ENCODE measurements around the gene CCNB2.

CCNB2 gene

DNA sequence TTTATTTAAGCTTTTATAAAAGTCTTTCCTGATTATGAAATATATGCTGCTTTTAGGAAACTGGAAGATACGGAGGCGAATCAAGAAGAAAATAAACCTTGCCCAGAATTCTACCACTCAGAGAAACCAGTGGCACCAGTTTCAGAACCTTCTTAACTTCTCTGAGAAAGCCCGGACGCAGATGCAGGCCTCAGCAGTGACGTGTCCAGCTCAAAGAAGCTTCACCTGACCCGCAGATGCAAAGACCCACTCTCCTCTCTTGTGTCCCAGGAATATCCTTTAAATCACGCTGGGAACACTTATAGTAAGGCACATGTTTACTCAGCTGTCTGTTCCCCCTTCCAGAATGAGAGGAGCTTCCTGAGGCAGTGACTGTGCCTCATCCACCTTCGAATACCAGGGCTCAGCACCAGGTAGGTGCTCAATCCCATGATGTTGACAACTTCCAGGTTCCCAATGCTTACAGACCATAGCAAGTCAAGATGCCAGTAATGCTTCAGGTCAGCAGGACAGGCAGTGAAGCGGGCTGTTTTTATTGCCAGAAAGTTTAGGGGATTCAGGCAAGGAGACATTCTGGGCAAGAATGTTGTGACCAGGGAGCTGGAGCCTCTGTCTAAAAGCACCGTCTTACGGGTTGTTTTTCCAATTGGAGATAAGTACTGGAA is 61.8 kb downstream of the CCNB2 start:
- no peak for DNase-seq (ENCODE audit: low spot score)

DNA sequence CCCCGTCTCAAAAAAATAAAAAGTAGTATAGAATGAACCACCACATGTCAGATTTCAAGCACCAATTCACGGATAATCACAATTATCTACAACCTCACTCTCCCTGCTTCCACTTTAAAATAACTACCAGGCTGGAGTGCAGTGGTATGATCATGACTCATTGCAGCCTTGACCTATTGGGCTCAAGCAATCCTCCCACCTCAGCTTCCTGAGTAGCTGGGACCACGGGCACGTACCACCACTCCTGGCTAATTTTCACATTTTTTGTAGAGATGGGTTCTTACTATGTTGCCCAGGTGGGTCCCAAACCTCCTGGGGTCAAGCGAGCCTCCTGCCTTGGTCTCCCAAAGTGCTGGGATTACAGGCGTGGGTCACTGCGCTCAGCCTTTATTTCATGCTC is 63.6 kb downstream of the CCNB2 start:
- DNase-seq (ENCODE audit: low spot score): no peak

DNA sequence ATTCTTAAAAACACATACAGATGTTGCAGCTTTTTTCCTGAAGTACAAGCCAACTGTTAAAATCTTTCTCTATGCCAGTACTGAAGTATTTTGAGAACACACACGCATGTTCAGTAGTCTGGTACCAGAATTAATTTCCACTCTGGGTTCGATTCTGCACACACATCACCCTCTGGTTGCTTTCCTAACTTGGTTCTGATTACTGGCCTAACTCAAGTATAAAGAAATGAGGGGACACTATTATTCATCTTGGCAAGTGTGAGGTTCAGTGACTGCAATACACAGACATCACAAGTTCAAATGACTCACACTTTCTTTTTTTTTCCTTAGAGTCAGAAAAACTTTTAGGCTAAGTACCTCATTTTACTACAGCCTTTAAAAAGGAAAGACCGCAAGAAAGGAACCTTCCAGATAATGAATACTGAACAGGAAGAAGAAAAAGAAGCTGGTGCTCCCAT is 64.3 kb downstream of the CCNB2 start:
- no peak for DNase-seq (ENCODE audit: low spot score)

DNA sequence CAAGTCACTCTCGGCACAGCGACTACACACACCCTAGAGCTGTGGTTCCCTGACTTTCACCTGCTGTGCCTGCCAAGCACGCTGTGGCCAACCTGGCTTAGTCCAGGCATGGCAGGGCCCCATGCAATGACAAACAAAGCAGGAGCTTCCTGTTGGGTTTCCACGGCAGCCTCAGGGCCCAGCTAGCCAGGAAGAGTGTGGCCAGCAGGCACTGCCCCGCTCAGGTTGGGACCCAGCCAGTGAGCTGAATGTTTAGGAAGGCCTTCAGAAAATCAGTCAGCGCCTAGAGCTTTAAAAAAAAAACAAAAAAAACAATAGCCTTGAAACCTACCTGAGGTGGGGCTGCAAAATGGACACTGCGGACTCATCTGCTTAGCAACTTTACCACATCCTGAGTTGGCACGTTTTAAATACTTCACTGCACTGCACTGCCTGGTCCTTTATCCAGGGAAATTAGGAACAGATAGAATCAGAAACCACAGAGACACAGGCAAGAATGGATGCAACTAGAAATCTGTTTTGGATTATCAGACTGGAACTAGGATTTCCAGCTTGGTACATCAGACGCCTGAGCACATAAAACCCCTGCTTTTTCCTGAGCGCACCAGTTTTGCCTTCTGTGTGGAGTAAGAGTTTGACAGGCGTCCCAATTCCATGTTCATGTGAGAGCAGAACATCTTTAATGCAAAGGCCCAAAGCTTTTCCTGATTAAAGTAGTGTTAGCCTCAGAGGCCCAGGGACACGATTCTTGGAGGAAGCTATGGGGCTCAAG is 65.5 kb downstream of the CCNB2 start:
- no peak for DNase-seq (ENCODE audit: low spot score)

DNA sequence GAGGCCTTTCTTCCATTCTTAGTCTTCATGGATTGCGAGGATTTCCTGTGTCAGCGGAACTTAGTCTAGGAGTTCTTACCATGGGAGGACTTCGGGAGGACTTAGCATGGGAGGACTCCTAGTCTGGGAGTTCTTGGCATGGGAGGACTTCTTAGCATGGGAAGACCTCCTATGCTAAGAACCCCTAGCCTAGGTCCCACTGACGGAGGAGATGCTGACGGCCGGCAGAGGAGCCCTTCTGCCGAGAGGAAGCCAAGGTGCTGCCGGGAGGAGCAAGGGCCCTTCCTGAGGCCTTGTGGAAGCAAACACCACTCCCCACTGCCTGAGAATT is 66.1 kb downstream of the CCNB2 start:
- no peak for DNase-seq (ENCODE audit: low spot score)

DNA sequence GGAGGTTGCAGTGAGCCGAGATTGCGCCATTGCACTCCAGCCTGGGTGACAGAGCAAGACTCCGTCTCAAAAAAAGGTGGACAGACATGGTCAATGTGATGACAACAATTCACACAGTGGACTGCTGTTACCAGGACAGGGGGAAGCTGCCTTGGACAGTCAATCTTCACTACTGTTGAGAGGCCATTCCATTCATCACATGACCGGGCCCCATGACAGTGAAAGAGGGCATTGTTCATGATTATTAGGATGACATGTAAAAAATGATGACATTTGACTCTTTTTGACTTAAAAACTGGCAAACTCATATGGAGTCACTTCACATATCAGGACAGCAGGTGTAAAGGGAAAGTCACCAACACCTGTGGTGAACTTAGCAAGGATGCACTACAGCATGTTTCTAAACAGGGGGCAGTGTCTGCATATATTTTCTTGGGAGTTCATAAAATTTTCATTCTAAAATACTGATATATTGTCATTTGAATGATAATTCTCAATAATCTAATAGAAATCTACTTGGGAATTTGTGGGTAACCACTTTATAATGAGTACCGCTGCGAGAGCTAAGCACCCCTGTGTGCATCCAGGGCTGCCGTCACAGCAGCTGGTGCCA is 67.4 kb downstream of the CCNB2 start:
- DNase-seq (ENCODE audit: low spot score): no peak

DNA sequence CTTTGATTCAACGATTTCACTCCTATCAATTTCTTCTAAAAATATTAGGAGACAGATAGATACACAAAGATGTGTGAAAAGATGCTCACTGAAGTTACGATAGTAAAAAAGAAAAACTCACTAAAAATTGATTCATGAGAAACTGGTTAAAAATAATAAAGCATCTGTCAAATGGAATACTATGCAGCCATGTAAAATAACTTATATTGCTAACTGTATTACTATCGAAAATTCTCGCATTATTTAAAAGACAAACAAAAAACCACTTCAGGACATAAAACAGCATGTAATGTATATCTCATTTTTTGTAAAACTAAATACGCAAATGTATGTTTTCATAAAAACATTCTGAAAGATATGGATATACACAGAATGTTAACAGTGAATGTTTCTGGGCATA is 68.2 kb downstream of the CCNB2 start:
- no peak for DNase-seq (ENCODE audit: low spot score)

DNA sequence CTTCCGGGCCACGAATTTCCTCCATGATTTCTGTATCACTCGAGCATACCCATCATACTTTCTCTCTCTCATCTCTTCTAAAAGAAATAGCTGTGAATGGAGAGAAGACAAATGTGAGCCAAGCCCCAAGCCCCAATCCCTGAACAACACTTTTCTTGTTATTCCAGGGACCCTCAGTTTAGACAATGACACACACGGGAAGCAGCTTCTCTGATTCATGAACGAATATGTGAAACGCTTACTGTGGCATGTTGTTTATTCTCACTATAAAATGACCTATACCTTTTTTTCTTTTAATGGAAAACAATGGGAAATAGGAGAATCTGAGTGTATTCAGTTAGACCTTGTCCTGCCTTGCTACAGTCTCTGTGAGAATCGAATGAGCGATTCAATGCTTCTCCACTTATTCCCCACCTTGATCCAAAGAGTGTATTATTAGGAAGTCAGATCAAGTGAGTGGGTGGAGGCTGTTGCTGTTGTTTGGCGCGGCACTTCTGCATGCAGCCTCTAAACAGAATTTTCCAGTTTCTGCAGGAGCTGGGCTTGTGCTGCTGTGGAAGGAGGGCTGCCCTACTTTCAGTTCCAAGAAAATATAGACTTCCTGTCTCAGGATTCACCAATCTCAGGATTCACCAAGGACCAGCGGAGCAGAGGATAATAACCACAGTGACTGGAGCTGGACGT is 69.3 kb downstream of the CCNB2 start:
- DNase-seq (ENCODE audit: low spot score): no peak
